Measurements from ENCODE around the gene RSRC2. TPM values are rescaled to one million over a fixed set of nuclear protein-coding genes. Genes with fewer than 3 reads are reported as not detected.

The RSRC2 gene
- total and polyA plus RNA-seq, 9 of the 15 experiments (the other 6 are each of a cell fraction or from before 2014, with no cell fraction given), result 52.6 to 123 (median 80.3) TPM

GRCh38 chr12:122500685-122501488 lies 25.8 kb downstream of the RSRC2 start, which contains the start of gene ZCCHC8 (continued):
- TF ChIP-seq GTF2B (IDR thresholded peaks at IDR 0.05; ENCODE audit: extremely low read depth, insufficient read length) (peak; percentile 36), STAT5B (CRISPR knock-in tag; IDR thresholded peaks at IDR 0.05) (no peak), SP2 (IDR thresholded peaks at IDR 0.05; ENCODE audit: extremely low read depth, low read depth, low read length, poor library complexity, severe bottlenecking) (no peak), NFYB (IDR thresholded peaks at IDR 0.05; ENCODE audit: extremely low read depth, insufficient read length) (no peak), ZNF408 (CRISPR knock-in tag; IDR thresholded peaks at IDR 0.05; ENCODE audit: low read depth) (no peak), BCL6 (CRISPR knock-in tag; IDR thresholded peaks at IDR 0.05) (no peak), ZNF639 (CRISPR knock-in tag; conservative IDR thresholded peaks at IDR 0.05 in 1 of 2, IDR thresholded peaks at IDR 0.05 in 1 of 2) (peak in 1 of 2 experiments; percentile 86; a peak in 2 of 4 replicates), ZNF445 (CRISPR knock-in tag; IDR thresholded peaks at IDR 0.05; ENCODE audit: low read depth) (no peak), ZNF511 (CRISPR knock-in tag; IDR thresholded peaks at IDR 0.05) (0 out of 2 replicates have a peak, but pooled peaks have one; percentile 26), RBM17 (IDR thresholded peaks at IDR 0.05; ENCODE audit: borderline replicate concordance, low read depth, low read length) (no peak), IRF9 (tag; IDR thresholded peaks at IDR 0.05) (no peak), CGGBP1 (CRISPR knock-in tag; IDR thresholded peaks at IDR 0.05) (no peak), ZBTB2 (IDR thresholded peaks at IDR 0.05) (no peak), PRDM10 (IDR thresholded peaks at IDR 0.05; ENCODE audit: partially characterized antibody) (peak; percentile 71), MLX (CRISPR knock-in tag; conservative IDR thresholded peaks at IDR 0.05) (no peak)

Measured in K562 (cell line).